Astrocyte (in vitro differentiated cells and primary cell): ENCODE measurements around the gene NPHP1. TPM values are rescaled to one million over a fixed set of nuclear protein-coding genes. Genes with fewer than 3 reads are reported as not detected.
A peak's percentile ranks its signal among the peaks of the same experiment; 100 is the strongest.

Experiments used
- DNase-seq: peaks from one replicate; pipeline ENCODE4 v3.0.0-alpha.2; 2010; ENCODE audit warnings: low read depth
- FAIRE-seq: peaks from 2 replicates; lab custom pipeline; 2011; peaks lifted over from hg19 to GRCh38; lab: Jason Lieb, UNC
- H2AFZ ChIP-seq: 2 replicates; pipeline ENCODE4 v1.6.0; 2012; ENCODE audit warnings: low read depth, low read length, inconsistent platforms
- H3K27ac ChIP-seq: 2 replicates; pipeline ENCODE4 v1.5.1; 2011; ENCODE audit warnings: low read depth, low read length, inconsistent platforms
- H3K27me3 ChIP-seq: 2 replicates; pipeline ENCODE4 v1.6.0; 2011; ENCODE audit warnings: low read length, inconsistent platforms; ENCODE audit not compliant: insufficient read depth
- H3K36me3 ChIP-seq: 2 replicates; pipeline ENCODE4 v1.5.1; 2011; ENCODE audit warnings: low read length, inconsistent platforms; ENCODE audit not compliant: insufficient read depth
- H3K4me1 ChIP-seq: 2 replicates; pipeline ENCODE4 v1.5.1; 2011; ENCODE audit warnings: low read length, inconsistent platforms; ENCODE audit not compliant: insufficient read depth
- H3K4me2 ChIP-seq: 2 replicates; pipeline ENCODE4 v1.6.0; 2012; ENCODE audit warnings: low read length, inconsistent platforms
- H3K4me3 ChIP-seq: 2 replicates; pipeline ENCODE4 v1.5.1; 2011; ENCODE audit warnings: low read depth, mild to moderate bottlenecking, low read length, inconsistent platforms; ENCODE audit not compliant: insufficient read depth
- H3K79me2 ChIP-seq: 2 replicates; pipeline ENCODE4 v1.6.0; 2012; ENCODE audit warnings: mild to moderate bottlenecking, low read length, inconsistent platforms; ENCODE audit not compliant: insufficient read depth
- H3K9ac ChIP-seq: 2 replicates; pipeline ENCODE4 v1.6.0; 2012; ENCODE audit warnings: mild to moderate bottlenecking, low read length, inconsistent platforms
- H3K9me3 ChIP-seq: 2 replicates; pipeline ENCODE4 v1.5.1; 2012; ENCODE audit warnings: low read depth, mild to moderate bottlenecking, low read length, inconsistent platforms; ENCODE audit not compliant: insufficient read depth
- H4K20me1 ChIP-seq: 2 replicates; pipeline ENCODE4 v1.6.0; 2012; ENCODE audit warnings: low read length, inconsistent platforms; ENCODE audit not compliant: insufficient read depth
- H3K27ac Mint-ChIP-seq: one replicate; pipeline ENCODE4 v1.8.0; 2021; ENCODE audit warnings: mild to moderate bottlenecking, mixed read lengths; ENCODE audit not compliant: unreplicated experiment
- H3K27me3 Mint-ChIP-seq: one replicate; pipeline ENCODE4 v1.8.0; 2021; ENCODE audit warnings: low read depth, mixed read lengths; ENCODE audit not compliant: unreplicated experiment
- H3K36me3 Mint-ChIP-seq: one replicate; pipeline ENCODE4 v1.8.0; 2021; ENCODE audit warnings: low read depth, mixed read lengths; ENCODE audit not compliant: unreplicated experiment
- H3K4me1 Mint-ChIP-seq: one replicate; pipeline ENCODE4 v1.8.0; 2021; ENCODE audit warnings: low read depth, mixed read lengths; ENCODE audit not compliant: unreplicated experiment
- H3K4me3 Mint-ChIP-seq: one replicate; pipeline ENCODE4 v1.8.0; 2021; ENCODE audit warnings: mild to moderate bottlenecking, moderate library complexity, mixed read lengths; ENCODE audit not compliant: unreplicated experiment
- H3K9me3 Mint-ChIP-seq: one replicate; pipeline ENCODE4 v1.8.0; 2021; ENCODE audit warnings: mild to moderate bottlenecking, mixed read lengths; ENCODE audit not compliant: unreplicated experiment
- CTCF ChIP-seq: IDR thresholded peaks from 2 replicates; pipeline ENCODE4 v1.5.1; 2011; ENCODE audit warnings: low read depth, mild to moderate bottlenecking, inconsistent platforms, low read length, moderate library complexity; ENCODE audit not compliant: insufficient read depth
- EZH2 ChIP-seq: IDR thresholded peaks from 2 replicates; pipeline ENCODE4 v1.6.1; 2012; ENCODE audit warnings: mild to moderate bottlenecking, low read length, inconsistent platforms; ENCODE audit not compliant: insufficient read depth
- total RNA-seq: library from RNA; stranded (reverse); gene quantifications from 2 replicates; pipeline ENCODE4 v1.2.1, GENCODE V29; 2021

Gene NPHP1
- total RNA-seq, 1 donor from 2014 or later = 3.3 TPM

DNA sequence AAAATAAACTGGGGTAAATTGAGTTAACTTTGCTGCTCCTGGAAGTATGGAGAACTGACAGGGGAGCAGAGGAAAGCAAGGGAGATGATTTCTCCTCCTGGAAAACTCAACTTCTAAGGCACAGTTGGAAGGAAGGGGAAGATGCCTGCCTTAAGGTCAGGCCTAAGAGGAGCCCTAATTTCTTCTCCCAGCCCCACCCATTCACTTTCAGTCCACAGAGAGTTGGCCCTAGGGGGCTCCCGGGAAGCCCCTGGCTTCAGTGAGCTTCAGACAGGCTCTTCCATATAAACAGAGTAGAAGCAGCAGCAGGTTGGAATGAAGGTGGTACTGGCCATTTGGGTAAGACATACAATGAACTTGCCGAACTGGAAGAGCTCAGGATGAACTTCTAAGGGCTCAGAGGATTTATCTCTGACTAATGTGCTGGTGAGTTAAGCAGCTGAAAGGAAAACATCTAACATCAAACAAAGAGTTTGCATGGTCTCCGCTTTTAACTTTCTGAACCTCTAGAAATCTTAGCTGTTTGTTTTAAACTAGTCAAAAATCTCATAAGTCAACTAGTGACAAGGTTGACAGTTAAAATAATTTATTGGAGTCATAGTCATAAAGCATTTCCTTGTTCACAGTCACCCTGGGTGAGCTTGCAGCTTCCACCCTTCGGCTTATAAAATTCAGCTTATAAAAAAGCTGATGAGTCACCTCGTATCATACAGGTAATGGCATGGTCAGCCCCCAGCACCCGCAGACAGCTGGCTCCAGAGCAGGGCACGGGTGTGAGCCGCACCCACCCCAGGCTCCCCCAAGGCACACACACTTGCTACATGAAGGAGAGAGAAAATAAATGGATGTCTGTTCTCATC, 99.0 kb downstream of the NPHP1 start:
- Mint-ChIP-seq H3K4me1 (peaks cover 28% of the 10 kb centered on the region), H3K36me3 (no peaks in the 10 kb centered on the region), H3K27ac (no peak overlapping the region), H3K4me3 (no peak overlapping the region), H3K9me3 (peaks cover 6% of the 10 kb centered on the region), H3K27me3 (peaks cover 4% of the 10 kb centered on the region)
- Histone ChIP-seq H3K27me3 (no peaks in the 10 kb centered on the region), H3K9me3 (no peaks in the 10 kb centered on the region), H3K4me3 (peak overlapping the region; percentile 2), H3K9ac (peak overlapping the region; percentile 61), H3K4me2 (peak overlapping the region; percentile 71), H2AFZ (peak overlapping the region; percentile 42), H3K4me1 (peaks cover 58% of the 10 kb centered on the region), H3K27ac (peak overlapping the region; percentile 75), H3K79me2 (peaks cover 24% of the 10 kb centered on the region), H3K36me3 (no peaks in the 10 kb centered on the region), H4K20me1 (no peaks in the 10 kb centered on the region)
- no peak for TF ChIP-seq EZH2
- no peak for TF ChIP-seq CTCF
- DNase-seq (peak; percentile 87), FAIRE-seq (no peak)

GRCh38 chr2:110105183-110105582, 99.6 kb downstream of the NPHP1 start:
- peak overlapping the region; percentile 61 for H3K9ac ChIP-seq
- H3K27ac ChIP-seq = peak overlapping the region; percentile 75
- TF ChIP-seq CTCF (no peak), EZH2 (no peak)
- H3K4me1 Mint-ChIP-seq = peaks cover 30% of the 10 kb centered on the region
- FAIRE-seq (no peak), DNase-seq (no peak)
- no peaks in the 10 kb centered on the region for H3K9me3 ChIP-seq
- H3K4me1 ChIP-seq = peaks cover 65% of the 10 kb centered on the region
- no peaks in the 10 kb centered on the region for H3K36me3 ChIP-seq
- H3K79me2 ChIP-seq = peaks cover 24% of the 10 kb centered on the region
- H3K4me2 ChIP-seq = peak overlapping the region; percentile 71
- H4K20me1 ChIP-seq = no peaks in the 10 kb centered on the region
- no peaks in the 10 kb centered on the region for H3K27me3 ChIP-seq
- H3K9me3 Mint-ChIP-seq = peaks cover 6% of the 10 kb centered on the region
- H2AFZ ChIP-seq = peak overlapping the region; percentile 3
- peaks cover 4% of the 10 kb centered on the region for H3K27me3 Mint-ChIP-seq
- no peak overlapping the region for H3K4me3 ChIP-seq
- H3K36me3 Mint-ChIP-seq = no peaks in the 10 kb centered on the region
- H3K27ac Mint-ChIP-seq = no peak overlapping the region
- H3K4me3 Mint-ChIP-seq = no peak overlapping the region
